GM21447 (cell line): Measurements from ENCODE around the gene MAP6.

Experiments
- ATAC-seq: cut with Tn5 transposase; IDR thresholded peaks from one replicate; pipeline ENCODE4 v1.9.1; 2021; ENCODE audit not compliant: unreplicated experiment

MAP6 gene

DNA sequence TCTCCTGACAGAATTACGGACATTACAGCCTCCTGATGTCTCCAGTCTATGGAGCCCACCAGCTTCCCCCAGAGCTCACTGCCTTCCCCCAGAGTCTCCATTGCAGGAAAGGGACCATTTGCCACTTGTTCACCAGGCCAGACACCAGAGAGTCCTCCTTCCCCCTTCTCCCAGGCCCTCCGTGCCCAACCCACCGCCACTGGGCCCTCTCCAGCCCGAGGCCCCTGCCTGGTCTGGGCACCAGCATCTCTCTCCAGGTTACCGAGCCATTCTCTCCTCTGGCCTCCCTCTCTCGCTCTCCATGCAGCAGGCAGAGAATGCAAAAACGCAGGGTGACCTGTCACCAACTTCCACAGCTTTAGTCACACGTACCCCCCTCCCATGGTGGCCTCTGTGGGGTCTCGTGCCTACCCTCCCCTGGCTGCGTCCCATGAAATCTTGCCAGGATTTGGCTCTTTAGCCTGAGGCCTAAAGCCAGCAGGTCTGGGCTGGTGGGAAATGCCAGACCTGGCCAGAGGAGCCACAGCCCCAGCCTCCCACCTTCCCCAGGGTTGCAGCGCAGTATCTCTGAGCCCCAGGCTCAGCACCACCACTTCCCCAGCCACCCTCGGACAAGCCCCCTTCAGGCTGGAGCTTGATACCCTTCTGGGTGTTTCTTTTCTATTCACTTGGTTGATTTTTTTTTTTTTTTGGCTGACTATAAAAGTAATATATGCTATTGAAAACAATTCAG lies 113.6 kb downstream of the MAP6 start:
- no peak for ATAC-seq

DNA sequence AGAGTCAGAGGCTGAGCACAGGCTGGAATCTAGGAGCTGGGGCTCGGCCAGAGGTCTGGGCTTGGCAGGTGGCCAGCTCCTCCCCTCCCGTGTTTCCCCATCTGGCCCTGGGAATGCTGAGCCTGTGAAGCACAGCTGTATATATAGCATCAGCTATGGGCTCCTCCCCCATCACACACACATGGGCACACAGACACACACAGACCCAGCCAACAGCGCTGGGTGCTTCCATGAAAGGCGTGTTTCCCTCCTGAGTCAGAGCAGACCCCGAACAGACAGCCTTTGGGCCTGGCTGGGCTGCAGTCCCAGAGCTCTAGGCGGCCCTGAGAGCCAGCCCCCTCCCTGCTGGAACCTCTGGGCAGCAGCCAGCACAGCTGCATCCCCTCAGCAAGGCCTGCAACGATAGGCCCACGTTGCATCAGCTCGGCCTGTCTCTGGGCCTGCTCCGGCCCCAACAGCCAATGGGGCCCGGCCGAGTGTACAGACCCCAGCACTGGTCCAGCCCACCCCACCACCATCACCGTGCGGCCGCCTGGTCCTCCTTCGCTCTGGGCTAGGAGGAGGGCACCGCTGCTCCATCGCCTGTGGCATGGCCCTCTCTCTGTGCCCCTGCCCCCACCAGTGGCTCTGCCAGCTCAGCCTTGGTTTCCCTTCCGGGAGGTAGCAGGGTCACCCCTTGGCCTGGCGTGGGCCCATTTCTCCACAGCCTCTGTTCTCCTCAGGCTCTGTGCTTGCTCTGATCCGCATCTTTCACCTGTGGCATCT lies 114.4 kb downstream of the MAP6 start:
- ATAC-seq, result no peak

DNA sequence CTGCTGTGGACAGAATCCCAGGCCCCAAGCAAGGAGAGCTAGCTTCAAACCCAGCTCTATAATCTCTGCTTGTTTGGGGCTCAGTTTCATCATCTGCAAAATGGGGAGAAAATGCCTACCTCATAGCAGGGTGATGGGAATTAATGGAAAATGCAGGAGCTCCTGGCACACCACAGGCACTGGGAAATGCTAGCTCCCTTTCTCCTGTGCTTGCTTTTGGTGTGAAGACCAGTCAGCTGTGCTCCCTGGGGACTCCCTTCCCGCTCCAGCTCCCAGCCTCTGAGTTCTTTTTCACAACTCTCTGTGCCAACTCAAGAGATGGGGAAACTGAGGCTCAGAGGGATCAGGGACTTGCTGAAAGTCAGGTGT lies 115.0 kb downstream of the MAP6 start:
- no peak for ATAC-seq

- ATAC-seq, result no peak
Measured at GRCh38 chr11:75553182-75553581, 115.7 kb downstream of the MAP6 start.

GRCh38 chr11:75549370-75549958 lies 119.4 kb downstream of the MAP6 start:
- no peak for ATAC-seq

GRCh38 chr11:75548595-75549272 lies 120.1 kb downstream of the MAP6 start:
- ATAC-seq, result no peak

DNA sequence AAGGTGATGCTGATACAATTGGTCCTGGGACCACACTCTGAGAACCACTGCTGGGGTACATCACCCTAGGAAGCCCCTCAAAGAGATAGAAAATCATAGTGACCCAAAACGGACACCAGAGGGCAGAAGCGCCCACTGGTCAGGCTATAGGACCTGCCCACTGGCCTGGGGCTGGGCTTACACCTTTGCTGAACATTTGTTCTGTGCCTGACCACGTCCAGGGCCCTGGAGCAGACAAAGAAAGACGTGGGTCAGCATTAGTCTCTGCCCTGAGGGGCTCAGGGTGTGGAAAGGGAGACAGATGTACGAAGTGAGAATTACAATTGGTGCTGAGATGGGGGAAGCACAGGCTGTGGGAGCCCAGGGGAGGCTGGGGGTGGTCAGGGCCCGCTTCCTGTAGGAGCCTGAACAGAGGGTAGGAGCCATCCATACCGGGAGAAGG lies 121.2 kb downstream of the MAP6 start:
- ATAC-seq, result no peak

DNA sequence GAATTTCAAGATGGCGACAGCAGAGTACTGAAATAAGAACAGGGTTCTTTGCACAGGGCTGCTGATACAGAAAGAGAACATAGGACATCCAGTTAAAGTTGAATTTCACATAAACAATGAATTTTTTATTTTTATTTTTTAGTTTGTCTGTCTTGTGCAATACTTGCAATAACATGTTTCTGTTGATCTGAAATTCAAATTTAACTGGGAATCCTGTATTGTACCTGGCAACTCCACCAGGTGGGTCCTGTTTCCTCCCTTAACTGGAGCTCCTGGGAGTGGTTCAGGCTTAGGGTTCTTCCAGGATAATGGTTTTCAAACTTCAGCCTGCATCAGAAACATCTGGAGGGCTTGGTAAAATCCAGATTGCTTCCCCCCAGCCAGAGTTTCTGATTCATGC lies 121.7 kb downstream of the MAP6 start:
- no peak for ATAC-seq

DNA sequence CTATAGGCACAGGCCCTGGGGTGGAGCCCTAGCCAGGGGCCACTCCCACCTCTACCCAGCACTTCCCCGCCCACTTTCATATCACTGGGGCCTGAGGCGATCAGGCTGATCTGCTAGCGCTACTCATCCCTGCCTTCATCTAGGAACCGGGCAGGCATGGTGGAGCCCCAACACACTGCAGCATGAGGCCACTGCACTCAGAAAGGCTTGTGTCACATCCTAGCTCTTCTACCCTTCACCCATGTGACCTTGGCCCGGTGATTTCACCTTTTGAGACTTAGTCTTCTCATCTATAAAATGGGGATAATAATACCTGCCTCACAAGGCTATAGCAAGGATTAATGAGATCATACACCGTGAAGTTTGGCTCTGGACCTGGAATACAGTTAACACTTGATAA lies 125.0 kb downstream of the MAP6 start:
- no peak for ATAC-seq

- ATAC-seq, result no peak
Measured at GRCh38 chr11:75542088-75542438, 126.8 kb downstream of the MAP6 start.

GRCh38 chr11:75541193-75542087 lies 127.4 kb downstream of the MAP6 start:
- no peak for ATAC-seq

DNA sequence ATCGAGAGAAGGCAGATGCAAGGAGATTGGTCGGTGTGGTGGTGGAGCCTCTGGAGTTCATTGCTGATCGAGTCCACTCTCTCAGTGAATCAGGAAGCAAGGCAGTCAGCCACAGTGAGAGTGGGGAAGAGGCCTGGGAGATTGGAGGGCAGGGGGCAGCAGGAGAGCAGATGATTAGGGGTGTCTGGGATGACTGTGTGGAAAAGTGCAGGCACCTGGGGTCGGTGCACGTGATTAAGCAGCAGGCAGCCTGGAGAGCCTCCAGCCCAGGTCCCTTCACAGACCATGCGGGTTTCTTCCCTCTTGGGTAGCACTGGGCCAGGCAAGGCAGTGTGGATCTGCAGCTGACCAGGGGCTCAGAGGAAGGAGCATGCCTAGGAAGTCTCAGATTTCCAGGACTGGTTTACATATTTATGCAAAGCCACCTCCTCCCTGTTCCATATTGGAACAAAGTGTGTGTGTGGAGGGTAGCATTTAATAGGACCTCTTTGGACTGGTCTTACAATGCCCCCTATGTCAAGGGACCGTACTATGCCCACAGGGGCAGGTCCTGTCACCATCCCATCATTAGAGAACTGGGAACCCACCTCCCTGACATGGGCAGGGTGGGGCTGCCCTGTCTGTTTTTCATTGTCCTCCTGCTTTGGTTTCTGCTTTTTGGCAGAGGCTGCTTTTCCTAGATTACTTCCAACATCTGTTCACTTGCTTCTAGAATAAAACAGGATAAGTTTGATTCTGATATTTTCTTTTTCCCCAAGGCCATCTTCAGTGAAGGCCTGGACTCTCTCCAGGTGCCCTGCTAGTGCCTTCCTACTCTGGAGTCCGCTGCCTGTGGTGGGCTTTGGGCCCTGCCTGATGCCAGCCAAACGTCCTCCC lies 129.1 kb downstream of the MAP6 start:
- no peak for ATAC-seq

DNA sequence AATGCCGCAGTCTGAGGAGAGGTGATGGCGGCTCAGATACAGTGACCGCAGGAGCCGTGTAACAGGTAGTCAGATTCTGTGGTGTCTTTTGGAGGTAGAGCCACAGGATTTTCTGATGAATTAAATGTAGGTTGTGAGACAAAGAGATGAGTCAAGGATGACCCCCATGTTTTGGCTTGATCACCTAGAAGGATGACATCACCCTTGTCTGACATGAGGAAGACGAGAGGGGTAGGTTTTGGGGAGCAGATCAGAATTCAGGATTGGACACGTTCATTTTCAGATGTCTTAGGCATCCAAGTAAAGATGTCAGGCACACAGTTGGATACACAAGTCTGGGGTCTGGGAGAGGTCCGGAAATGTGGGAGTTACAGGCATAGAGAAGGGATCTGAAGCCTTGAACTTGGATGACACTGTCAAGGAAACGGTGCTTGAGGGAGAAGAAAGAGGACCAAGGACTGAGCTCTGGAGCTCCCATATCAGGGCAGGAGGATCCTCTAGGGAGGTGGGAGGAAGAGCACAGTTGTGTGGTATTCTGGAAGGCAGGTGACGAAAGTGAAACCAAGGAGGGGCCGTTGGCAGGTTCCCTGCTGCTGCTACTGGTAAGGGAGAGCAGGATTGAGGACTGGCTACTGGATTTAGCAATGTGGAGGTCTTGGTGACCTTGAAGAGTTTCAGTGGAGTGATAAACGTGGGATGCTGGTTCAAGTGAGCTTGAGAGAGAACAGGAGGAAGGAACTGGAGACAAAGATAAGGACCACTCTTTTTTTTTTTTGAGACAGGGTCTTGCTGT lies 130.5 kb downstream of the MAP6 start:
- no peak for ATAC-seq

DNA sequence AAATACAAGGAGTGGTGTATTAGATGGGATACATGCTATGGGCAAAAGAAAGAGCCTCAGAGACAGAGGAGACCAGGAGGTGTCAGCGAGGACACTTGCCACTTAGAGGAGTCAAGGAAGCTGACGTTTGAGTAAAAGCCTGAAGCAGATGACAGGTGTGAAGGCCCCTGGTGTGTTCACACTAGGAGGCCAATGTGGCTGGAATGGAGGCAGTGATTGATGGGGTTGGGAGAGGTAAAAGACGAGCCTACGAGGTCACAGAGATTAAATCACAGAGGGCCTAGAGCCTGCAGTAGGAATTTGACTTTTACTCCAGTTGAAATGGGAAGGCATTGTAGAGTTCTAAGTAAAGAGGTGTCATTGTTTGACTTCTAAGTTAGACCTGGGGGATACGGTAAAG lies 131.1 kb downstream of the MAP6 start:
- ATAC-seq, result no peak
